Endothelial cell (in vitro differentiated cells): ENCODE results near the gene CABP4. TPM values are rescaled to one million over a fixed set of nuclear protein-coding genes. Genes with fewer than 3 reads are reported as not detected.

Experiments
- DNase-seq: peaks from one replicate; pipeline ENCODE4 v3.0.0; 2021; ENCODE audit warnings: low spot score
- H3K27ac Mint-ChIP-seq: one replicate; pipeline ENCODE4 v1.8.0; 2021; ENCODE audit warnings: mixed read lengths, inconsistent platforms; ENCODE audit not compliant: unreplicated experiment
- H3K27me3 Mint-ChIP-seq: one replicate; pipeline ENCODE4 v1.8.0; 2021; ENCODE audit warnings: mild to moderate bottlenecking, moderate library complexity, mixed read lengths, inconsistent platforms; ENCODE audit not compliant: unreplicated experiment
- H3K36me3 Mint-ChIP-seq: one replicate; pipeline ENCODE4 v1.8.0; 2021; ENCODE audit warnings: mild to moderate bottlenecking, low read depth, mixed read lengths, inconsistent platforms; ENCODE audit not compliant: unreplicated experiment
- H3K4me1 Mint-ChIP-seq: one replicate; pipeline ENCODE4 v1.8.0; 2021; ENCODE audit warnings: mild to moderate bottlenecking, mixed read lengths, inconsistent platforms; ENCODE audit not compliant: unreplicated experiment
- H3K4me3 Mint-ChIP-seq: one replicate; pipeline ENCODE4 v1.8.0; 2021; ENCODE audit warnings: mild to moderate bottlenecking, mixed read lengths, inconsistent platforms; ENCODE audit not compliant: unreplicated experiment
- H3K9me3 Mint-ChIP-seq: one replicate; pipeline ENCODE4 v1.8.0; 2021; ENCODE audit warnings: mixed read lengths, inconsistent platforms; ENCODE audit not compliant: unreplicated experiment
- CTCF ChIP-seq: fragments of 200-600 bp; sonication (generic); IDR thresholded peaks from one replicate; pipeline ENCODE4 v1.5.0; 2021; ENCODE audit warnings: antibody characterized with exemption; ENCODE audit not compliant: unreplicated experiment
- total RNA-seq: library from RNA; stranded (reverse); fragmentation: NEBNext Ultra II Directional; extraction: Animal tissue kit (Norgen Biotek cat#: 25700); gene quantifications from one replicate; pipeline ENCODE4 v1.2.1, GENCODE V29; 2021; ENCODE audit not compliant: unreplicated experiment

The CABP4 gene
- total RNA-seq, 1 donor from 2014 or later, result not detected

- peak overlapping the region; percentile 64 for H3K27ac Mint-ChIP-seq
- DNase-seq, result no peak
- H3K4me1 Mint-ChIP-seq, result peaks cover 16% of the 10 kb centered on the region
- H3K4me3 Mint-ChIP-seq, result peak overlapping the region; percentile 42
- no peak for TF ChIP-seq CTCF
- no peaks in the 10 kb centered on the region for H3K9me3 Mint-ChIP-seq
- peaks cover 30% of the 10 kb centered on the region for H3K27me3 Mint-ChIP-seq
- peaks cover 15% of the 10 kb centered on the region for H3K36me3 Mint-ChIP-seq
Observed at GRCh38 chr11:67439321-67440228, 15.6 kb upstream of the CABP4 start.

GRCh38 chr11:67440229-67441097, 14.7 kb upstream of the CABP4 start:
- Mint-ChIP-seq H3K27ac (no peak overlapping the region), H3K4me3 (peak overlapping the region; percentile 10), H3K4me1 (peaks cover 23% of the 10 kb centered on the region), H3K27me3 (peaks cover 29% of the 10 kb centered on the region), H3K36me3 (peaks cover 15% of the 10 kb centered on the region), H3K9me3 (no peaks in the 10 kb centered on the region)
- no peak for DNase-seq
- TF ChIP-seq CTCF, result no peak

GRCh38 chr11:67441098-67441563, 14.0 kb upstream of the CABP4 start:
- TF ChIP-seq CTCF, result no peak
- peaks cover 15% of the 10 kb centered on the region for H3K36me3 Mint-ChIP-seq
- no peaks in the 10 kb centered on the region for H3K9me3 Mint-ChIP-seq
- H3K27ac Mint-ChIP-seq, result peak overlapping the region; percentile 42
- no peak for DNase-seq
- peaks cover 24% of the 10 kb centered on the region for H3K4me1 Mint-ChIP-seq
- H3K4me3 Mint-ChIP-seq, result no peak overlapping the region
- peaks cover 29% of the 10 kb centered on the region for H3K27me3 Mint-ChIP-seq

- Mint-ChIP-seq H3K4me3 (peak overlapping the region; percentile 95), H3K27ac (peak overlapping the region; percentile 80), H3K9me3 (no peaks in the 10 kb centered on the region), H3K27me3 (peaks cover 29% of the 10 kb centered on the region), H3K36me3 (peaks cover 11% of the 10 kb centered on the region), H3K4me1 (peaks cover 21% of the 10 kb centered on the region)
- DNase-seq, result no peak
- TF ChIP-seq CTCF, result no peak
Observed at GRCh38 chr11:67441731-67442351, 13.3 kb upstream of the CABP4 start.
